B cell (primary cell): ENCODE results near the gene SLC6A2. TPM values are rescaled to one million over a fixed set of nuclear protein-coding genes. Genes with fewer than 3 reads are reported as not detected.

Source experiments
- ATAC-seq: fragments of 200-7000 bp; cut with Tn5 transposase; one replicate; pipeline ENCODE4 v1.10.0; 2021; ENCODE audit warnings: low read depth, mild to moderate bottlenecking, moderate number of reproducible peaks, moderate library complexity
- CTCF ChIA-PET: fragments of 350-600 bp; sonication (Branson Sonifier 250); formaldehyde crosslinking; loops from one replicate; lab custom pipeline; 2021; ENCODE audit warnings: antibody characterized with exemption, inconsistent platforms; lab: Charles Lee
- POLR2A ChIA-PET: fragments of 350-600 bp; sonication (Branson Sonifier 250); formaldehyde crosslinking; loops from one replicate; lab custom pipeline; 2021; ENCODE audit warnings: antibody characterized with exemption; lab: Charles Lee
- DNase-seq: peaks from one replicate; pipeline ENCODE4 v3.0.0; 2013
- H2AFZ ChIP-seq: 2 replicates; pipeline ENCODE4 v1.6.1; 2012; ENCODE audit warnings: mild to moderate bottlenecking, low read depth, low read length; ENCODE audit not compliant: insufficient read depth, poor library complexity, severe bottlenecking
- H3K27ac ChIP-seq, 2 donors: 1 replicate in 1 of 2; 2 replicates in 1 of 2; pipeline ENCODE4 v1.5.1; 2012 to 2013; ENCODE audit warnings: low read length in 2 of 2, mild to moderate bottlenecking in 2 of 2, moderate library complexity in 1 of 2
- H3K27me3 ChIP-seq, 4 experiments: fragments of 200-600 bp in 1 of 4; sonication (generic) in 1 of 4; replicated peaks in 1 of 4; 1 replicate in 2 of 4; 2 replicates in 2 of 4; pipeline versions ENCODE4 v1.6.1 to v1.7.0; 2013 to 2016; ENCODE audit warnings: low read length in 3 of 4, mild to moderate bottlenecking in 2 of 4, mixed read lengths in 1 of 4, moderate library complexity in 1 of 4; ENCODE audit not compliant: insufficient read depth in 4 of 4, control insufficient read depth in 3 of 4; ENCODE audit errors: control extremely low read depth in 1 of 4
- H3K36me3 ChIP-seq, 2 experiments: replicated peaks in 1 of 2; 1 replicate in 1 of 2; 2 replicates in 1 of 2; pipeline versions ENCODE4 v1.6.1 to v1.7.1; 2013; ENCODE audit warnings: low read length in 1 of 2; ENCODE audit not compliant: insufficient read depth in 2 of 2, control insufficient read depth in 1 of 2; ENCODE audit errors: control extremely low read depth in 1 of 2, extremely low read depth in 1 of 2
- H3K4me1 ChIP-seq, 2 donors: fragments of 200-600 bp in 1 of 2; sonication (generic) in 1 of 2; 1 replicate in 1 of 2; 2 replicates in 1 of 2; pipeline versions ENCODE4 v1.5.1 to v1.6.1; 2013 to 2017; ENCODE audit warnings: low read length in 2 of 2; ENCODE audit not compliant: control insufficient read depth in 2 of 2, insufficient read depth in 2 of 2
- H3K4me2 ChIP-seq: replicated peaks from 2 replicates; pipeline ENCODE3; 2012; ENCODE audit warnings: mild to moderate bottlenecking, low read depth, low read length; ENCODE audit not compliant: poor library complexity, severe bottlenecking
- H3K4me3 ChIP-seq, 5 experiments: fragments of 200-600 bp in 1 of 5; sonication (generic) in 1 of 5; 1 replicate in 3 of 5; 2 replicates in 2 of 5; pipeline versions ENCODE4 v1.5.1 to v1.7.0; 2011 to 2016; ENCODE audit warnings: low read length in 4 of 5, mild to moderate bottlenecking in 4 of 5, low read depth in 2 of 5, control low read depth in 1 of 5, moderate library complexity in 1 of 5; ENCODE audit not compliant: insufficient read depth in 1 of 5; ENCODE audit errors: control extremely low read depth in 1 of 5, extremely low read depth in 1 of 5
- H3K79me2 ChIP-seq: fragments of 200-600 bp; sonication (generic); one replicate; pipeline ENCODE4 v1.6.0; 2016; ENCODE audit warnings: low read length; ENCODE audit not compliant: control insufficient read depth, insufficient read depth
- H3K9ac ChIP-seq: fragments of 200-600 bp; sonication (generic); 2 replicates; pipeline ENCODE4 v1.6.1; 2017; ENCODE audit warnings: mild to moderate bottlenecking, low read length, moderate library complexity
- H3K9me3 ChIP-seq, 3 donors: one replicate each; pipeline versions ENCODE4 v1.6.1 to v1.7.1; 2013; ENCODE audit warnings: low read length in 2 of 3; ENCODE audit not compliant: control insufficient read depth in 2 of 3, insufficient read depth in 1 of 3; ENCODE audit errors: control extremely low read depth in 1 of 3
- H4K20me1 ChIP-seq: 2 replicates; pipeline ENCODE4 v1.6.0; 2012; ENCODE audit warnings: mild to moderate bottlenecking, low read length; ENCODE audit not compliant: insufficient read depth, control insufficient read depth, poor library complexity, severe bottlenecking
- H3K27ac Mint-ChIP-seq: one replicate; pipeline ENCODE4 v1.8.0; 2021; ENCODE audit warnings: mixed read lengths
- H3K27me3 Mint-ChIP-seq: one replicate; pipeline ENCODE4 v1.8.0; 2021; ENCODE audit warnings: mixed read lengths
- H3K4me1 Mint-ChIP-seq: one replicate; pipeline ENCODE4 v1.8.0; 2021; ENCODE audit warnings: mixed read lengths
- H3K4me3 Mint-ChIP-seq: one replicate; pipeline ENCODE4 v1.8.0; 2021; ENCODE audit warnings: mixed read lengths
- H3K9me3 Mint-ChIP-seq: one replicate; pipeline ENCODE4 v1.8.0; 2022; ENCODE audit warnings: mixed read lengths; ENCODE audit not compliant: insufficient read depth
- EZH2 ChIP-seq: IDR thresholded peaks from 2 replicates; pipeline ENCODE4 v1.6.1; 2012; ENCODE audit warnings: borderline replicate concordance, low read depth, mild to moderate bottlenecking, moderate library complexity, low read length; ENCODE audit not compliant: insufficient read depth, poor library complexity, severe bottlenecking
- WGBS: methylation state at CpG from one replicate; pipeline ENCODE4 v1.1.5; 2013; ENCODE audit warnings: missing lambda C conversion rate; ENCODE audit not compliant: insufficient coverage; 5-methylcytosine and 5-hydroxymethylcytosine counted together
- intact Hi-C: fragments of 100-400 bp; cut with micrococcal nuclease; formaldehyde crosslinking; loops from one replicate; pipeline ENCODE4 v1.10.0; 2022
- polyA plus RNA-seq: library from polyadenylated mRNA; depleted of rRNA; stranded (reverse); fragments of >200 nt; gene quantifications from 2 replicates; pipeline ENCODE4 v1.2.3, GENCODE V29; 2012
- total RNA-seq, 2 donors: library from RNA; stranded (reverse); fragments of 120-200 nt in 1 of 2; gene quantifications; 1 replicate in 1 of 2; 2 replicates in 1 of 2; pipeline versions ENCODE4 v1.2.3 to v1.2.4, GENCODE V29; 2013 to 2022
- TF ChIP-seq, protein P1 (sequence below): fragments of 200-600 bp; IDR thresholded peaks from one replicate; pipeline ENCODE4 v1.8.0; 2022; ENCODE audit warnings: antibody characterized with exemption, mild to moderate bottlenecking

The SLC6A2 gene
- total and polyA plus RNA-seq, 2 donors (not counting 1 experiment from before 2014, with no cell fraction given), result not detected

DNA sequence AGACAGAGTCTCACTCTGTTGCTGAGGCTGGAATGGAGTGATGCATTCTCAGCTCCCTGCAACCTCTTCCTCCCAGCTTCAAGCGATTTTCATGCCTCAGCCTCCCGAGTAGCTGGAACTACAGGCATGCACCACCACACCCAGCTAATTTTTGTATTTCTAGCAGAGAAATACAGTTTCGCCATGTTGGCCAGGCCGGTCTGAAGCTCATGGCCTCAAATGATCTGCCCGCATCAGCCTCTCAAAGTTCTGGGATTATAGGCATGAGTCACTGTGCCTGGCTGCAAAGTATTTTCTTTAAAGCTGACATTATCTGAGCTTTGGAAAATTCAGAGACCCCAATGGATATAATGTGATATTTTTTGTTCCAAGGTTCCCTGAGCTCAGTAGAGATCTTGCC lies 31.1 kb upstream of the SLC6A2 start:
- H4K20me1 ChIP-seq, result no peaks in the 10 kb centered on the region
- no peak overlapping the region for H3K27ac ChIP-seq
- peaks cover 0 to 4% (median 0%) of the 10 kb centered on the region in 4 experiments for H3K27me3 ChIP-seq
- Mint-ChIP-seq H3K9me3 (peaks cover 4% of the 10 kb centered on the region), H3K27ac (no peak overlapping the region), H3K27me3 (peaks cover 4% of the 10 kb centered on the region), H3K4me1 (no peaks in the 10 kb centered on the region), H3K4me3 (no peak overlapping the region)
- WGBS, result 91% methylated on average over 5 of the region's 5 CpGs
- no peak overlapping the region for H3K9ac ChIP-seq
- intact Hi-C loops, result no loop called here
- no peak overlapping the region for H3K4me2 ChIP-seq
- H3K79me2 ChIP-seq, result no peaks in the 10 kb centered on the region
- CTCF ChIA-PET, result no interaction called here
- H3K4me3 ChIP-seq, result no peak overlapping the region
- no peaks in the 10 kb centered on the region for H3K4me1 ChIP-seq
- no peak for TF ChIP-seq EZH2
- TF ChIP-seq, protein P1, sequence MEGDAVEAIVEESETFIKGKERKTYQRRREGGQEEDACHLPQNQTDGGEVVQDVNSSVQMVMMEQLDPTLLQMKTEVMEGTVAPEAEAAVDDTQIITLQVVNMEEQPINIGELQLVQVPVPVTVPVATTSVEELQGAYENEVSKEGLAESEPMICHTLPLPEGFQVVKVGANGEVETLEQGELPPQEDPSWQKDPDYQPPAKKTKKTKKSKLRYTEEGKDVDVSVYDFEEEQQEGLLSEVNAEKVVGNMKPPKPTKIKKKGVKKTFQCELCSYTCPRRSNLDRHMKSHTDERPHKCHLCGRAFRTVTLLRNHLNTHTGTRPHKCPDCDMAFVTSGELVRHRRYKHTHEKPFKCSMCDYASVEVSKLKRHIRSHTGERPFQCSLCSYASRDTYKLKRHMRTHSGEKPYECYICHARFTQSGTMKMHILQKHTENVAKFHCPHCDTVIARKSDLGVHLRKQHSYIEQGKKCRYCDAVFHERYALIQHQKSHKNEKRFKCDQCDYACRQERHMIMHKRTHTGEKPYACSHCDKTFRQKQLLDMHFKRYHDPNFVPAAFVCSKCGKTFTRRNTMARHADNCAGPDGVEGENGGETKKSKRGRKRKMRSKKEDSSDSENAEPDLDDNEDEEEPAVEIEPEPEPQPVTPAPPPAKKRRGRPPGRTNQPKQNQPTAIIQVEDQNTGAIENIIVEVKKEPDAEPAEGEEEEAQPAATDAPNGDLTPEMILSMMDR, result no peak
- H3K9me3 ChIP-seq, result no peaks in the 10 kb centered on the region
- no peaks in the 10 kb centered on the region for H3K36me3 ChIP-seq
- DNase-seq, result no peak
- ATAC-seq, result no peak
- no peak overlapping the region for H2AFZ ChIP-seq
- POLR2A ChIA-PET, result no interaction called here

DNA sequence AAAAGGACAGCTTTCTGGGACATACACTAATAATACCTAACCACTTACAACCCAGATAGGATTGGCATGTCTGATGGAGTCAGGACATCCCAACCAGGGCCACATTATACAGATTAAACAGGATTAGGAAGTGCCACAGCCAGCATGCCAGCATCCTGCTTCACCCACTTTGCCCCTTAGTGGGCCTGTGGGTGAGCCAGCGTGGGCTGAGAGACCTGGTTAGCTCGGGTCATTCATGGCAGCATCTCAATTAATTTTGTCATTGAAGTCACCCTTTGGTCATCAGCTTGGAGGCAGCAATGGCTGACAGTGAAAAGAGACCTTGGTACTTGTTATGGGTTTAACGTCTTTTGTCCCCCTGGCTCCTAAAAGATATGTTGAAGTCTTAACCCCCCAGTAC lies 29.9 kb upstream of the SLC6A2 start:
- DNase-seq (no peak), ATAC-seq (no peak)
- Histone ChIP-seq H3K4me3 (no peak overlapping the region), H3K36me3 (no peaks in the 10 kb centered on the region), H3K4me2 (no peak overlapping the region), H3K9me3 (no peaks in the 10 kb centered on the region), H2AFZ (no peak overlapping the region), H3K27ac (no peak overlapping the region), H3K9ac (no peak overlapping the region), H3K4me1 (no peaks in the 10 kb centered on the region), H4K20me1 (no peaks in the 10 kb centered on the region), H3K27me3 (peaks cover 0 to 4% (median 0%) of the 10 kb centered on the region in 4 experiments), H3K79me2 (no peaks in the 10 kb centered on the region)
- CTCF ChIA-PET, result no interaction called here
- Mint-ChIP-seq H3K4me1 (no peaks in the 10 kb centered on the region), H3K4me3 (no peak overlapping the region), H3K27ac (no peak overlapping the region), H3K9me3 (no peaks in the 10 kb centered on the region), H3K27me3 (peaks cover 11% of the 10 kb centered on the region)
- WGBS, result 64% methylated on average over 2 of the region's 3 CpGs
- intact Hi-C loops, result no loop called here
- POLR2A ChIA-PET, result no interaction called here
- TF ChIP-seq, protein P1, result no peak
- TF ChIP-seq EZH2, result no peak
